K562 (cell line): ENCODE measurements around the gene S100A3. TPM values are rescaled to one million over a fixed set of nuclear protein-coding genes. Genes with fewer than 3 reads are reported as not detected.
"Not testable (repeated sequence)": the region's sequence is repeated elsewhere in the genome, so short reads cannot be mapped to it uniquely, and the experiment has no call there.

ENCODE experiments used
- ATAC-seq: fragments of 200-7000 bp; cut with Tn5 transposase; 3 replicates; pipeline ENCODE4 v1.9.1; 2020; ENCODE audit warnings: moderate library complexity
- BruUV-seq: library from RNA; stranded (reverse); fragments of 400-500 nt; replicated peaks from 2 replicates; lab custom pipeline; 2021; lab: Mats Ljungman, UMichigan
- CTCF ChIA-PET: fragments of 300-600 bp; formaldehyde crosslinking; extraction: SDS; loops from one replicate; lab custom pipeline; 2021; ENCODE audit warnings: low intra/inter-chr PET ratio; lab: Yijun Ruan, JAX
- POLR2A ChIA-PET: fragments of 300-600, 350-650 bp; sonication (Branson Sonifier 250); formaldehyde crosslinking; extraction: SDS; loops from one replicate; lab custom pipeline; 2021; ENCODE audit warnings: antibody characterized with exemption, inconsistent platforms; lab: Yijun Ruan, JAX
- DNase-seq, 4 experiments: peaks; one replicate each; pipeline versions ENCODE4 v3.0.0 to v3.0.0-alpha.2; 2011 to 2018; ENCODE audit warnings: low spot score in 3 of 4, mixed read lengths in 3 of 4; ENCODE audit errors: extremely low read depth in 1 of 4
- FAIRE-seq: peaks from 2 replicates; lab custom pipeline; 2011; peaks lifted over from hg19 to GRCh38; lab: Jason Lieb, UNC
- H2AFZ ChIP-seq: 2 replicates; pipeline ENCODE4 v1.6.0; 2011; ENCODE audit warnings: low read depth, low read length, control low read depth, inconsistent platforms
- H3K27ac ChIP-seq: fragments of 200-600 bp; 3 replicates; pipeline ENCODE4 v1.8.0; 2011; ENCODE audit warnings: low read depth, mild to moderate bottlenecking, control low read depth, inconsistent platforms, low read length, moderate library complexity, mixed read lengths; ENCODE audit errors: extremely low read depth
- H3K27me3 ChIP-seq, 2 experiments: fragments of 300-600 bp in 1 of 2; 2 replicates in 1 of 2; 3 replicates in 1 of 2; pipeline versions ENCODE4 v1.6.0 to v1.8.0; 2011; ENCODE audit warnings: inconsistent platforms in 2 of 2, low read length in 2 of 2, mild to moderate bottlenecking in 1 of 2, mixed read lengths in 1 of 2, moderate library complexity in 1 of 2; ENCODE audit not compliant: control insufficient read depth in 2 of 2, insufficient read depth in 2 of 2
- H3K36me3 ChIP-seq: fragments of 300-600 bp; 3 replicates; pipeline ENCODE4 v1.8.0; 2011; ENCODE audit warnings: mild to moderate bottlenecking, low read length, inconsistent platforms; ENCODE audit not compliant: control insufficient read depth, insufficient read depth
- H3K4me1 ChIP-seq, 2 experiments: fragments of 200-600 bp in 1 of 2; replicated peaks in 1 of 2; 2 replicates in 1 of 2; 3 replicates in 1 of 2; pipeline versions ENCODE4 v1.5.1 to v1.8.0; 2011; ENCODE audit warnings: inconsistent platforms in 2 of 2, low read length in 2 of 2, mild to moderate bottlenecking in 1 of 2, mixed read lengths in 1 of 2, moderate library complexity in 1 of 2; ENCODE audit not compliant: control insufficient read depth in 2 of 2, insufficient read depth in 2 of 2
- H3K4me2 ChIP-seq: 2 replicates; pipeline ENCODE4 v1.6.1; 2011; ENCODE audit warnings: low read length, control low read depth, inconsistent platforms, mixed read lengths; ENCODE audit not compliant: insufficient read depth
- H3K4me3 ChIP-seq: fragments of 200-600 bp; sonication (generic), shearing (Covaris generic); 2 replicates; pipeline ENCODE4 v1.5.1; 2016; ENCODE audit warnings: control low read depth, inconsistent platforms
- H3K79me2 ChIP-seq: fragments of 200-600 bp; 3 replicates; pipeline ENCODE4 v1.8.0; 2011; ENCODE audit warnings: low read length, inconsistent platforms; ENCODE audit not compliant: control insufficient read depth, insufficient read depth
- H3K9ac ChIP-seq, 2 experiments: 2 replicates each; pipeline versions ENCODE4 v1.6.0 to v1.6.1; 2011; ENCODE audit warnings: low read depth in 2 of 2, low read length in 2 of 2, control low read depth in 1 of 2, inconsistent platforms in 1 of 2, mild to moderate bottlenecking in 1 of 2, mixed read lengths in 1 of 2; ENCODE audit not compliant: insufficient read depth in 1 of 2
- H3K9me1 ChIP-seq: one replicate; pipeline ENCODE4 v1.6.0; 2011; ENCODE audit warnings: inconsistent platforms, mild to moderate bottlenecking, low read length, moderate library complexity; ENCODE audit not compliant: control insufficient read depth, insufficient read depth
- H3K9me3 ChIP-seq: replicated peaks from 2 replicates; pipeline ENCODE4 v1.5.1; 2011; ENCODE audit warnings: low read depth, low read length, inconsistent platforms; ENCODE audit not compliant: control insufficient read depth, insufficient read depth
- H4K20me1 ChIP-seq: replicated peaks from 2 replicates; pipeline ENCODE4 v1.6.1; 2011; ENCODE audit warnings: low read length, inconsistent platforms, mixed read lengths; ENCODE audit not compliant: control insufficient read depth, insufficient read depth
- ARID1B ChIP-seq: fragments of 450-650 bp; IDR thresholded peaks from 2 replicates; pipeline ENCODE4 v1.6.1; 2016; ENCODE audit warnings: antibody characterized with exemption, mild to moderate bottlenecking, inconsistent platforms
- CTBP1 ChIP-seq: fragments of 450-650 bp; IDR thresholded peaks from 2 replicates; pipeline ENCODE4 v1.6.1; 2016; ENCODE audit warnings: borderline replicate concordance
- KDM1A ChIP-seq, 2 experiments: fragments of 450-650 bp; IDR thresholded peaks; 2 replicates each; pipeline ENCODE4 v1.6.1; 2016; ENCODE audit warnings: mild to moderate bottlenecking in 2 of 2
- RBM25 ChIP-seq: fragments of 200-400 bp; formaldehyde crosslinking; IDR thresholded peaks from 2 replicates; pipeline ENCODE4 v1.6.1; 2018; ENCODE audit warnings: low read length, low read depth, moderate library complexity; ENCODE audit not compliant: severe bottlenecking
- SOX6 ChIP-seq: fragments of 450-650 bp; IDR thresholded peaks from 2 replicates; pipeline ENCODE4 v1.6.1; 2014; ENCODE audit warnings: mild to moderate bottlenecking
- ZNF121 ChIP-seq: sonication (generic); formaldehyde crosslinking; conservative IDR thresholded peaks from 2 replicates; pipeline ENCODE4 v1.8.0; 2022; ENCODE audit warnings: missing genetic modification reagents
- ZNF589 ChIP-seq: fragments of 200-800 bp; sonication (Bioruptor generic); IDR thresholded peaks from 2 replicates; pipeline ENCODE4 v1.6.1; 2016; ENCODE audit warnings: low read depth, missing genetic modification characterization, missing compliant biosample characterization
- WGBS: fragments of 100-300 bp; shearing (Covaris generic); methylation state at CpG from one replicate; pipeline ENCODE4 v1.1.6; 2016; ENCODE audit warnings: low coverage, mixed read lengths; ENCODE audit not compliant: insufficient coverage; ENCODE audit errors: missing lambda C conversion rate; 5-methylcytosine and 5-hydroxymethylcytosine counted together
- in situ Hi-C: fragments of 300-500 bp; cut with MboI; formaldehyde crosslinking; loops from 4 replicates; pipeline ENCODE4 v1.15.0; 2018; ENCODE audit warnings: inconsistent platforms, mixed read lengths
- intact Hi-C: fragments of 100-400 bp; cut with micrococcal nuclease; formaldehyde crosslinking; loops from 2 replicates; pipeline ENCODE4 v1.14.2; 2022
- polyA plus RNA-seq, 8 experiments: library from polyadenylated mRNA; depleted of rRNA in 4 of 8; stranded (reverse) in 5 of 8; unstranded in 3 of 8; fragments of >200 nt; fragmentation: Nextera tagmentation in 2 of 8; fragmentation: Illumina TruSeq in 1 of 8; extraction: Ambion mirVana in 2 of 8; extraction: Trizol in 1 of 8; gene quantifications; 2 replicates each; pipeline versions ENCODE4 v1.2.1 to v1.2.3, GENCODE V29; 2011 to 2014; ENCODE audit warnings: inconsistent platforms in 1 of 8, missing spikeins in 1 of 8
- total RNA-seq, 7 experiments: library from RNA; depleted of rRNA in 6 of 7; stranded (reverse); fragments of >200 nt in 6 of 7; fragmentation: Illumina TruSeq in 2 of 7; extraction: Trizol in 2 of 7; gene quantifications; 2 replicates each; pipeline versions ENCODE4 v1.2.1 to v1.2.3, GENCODE V29; 2011 to 2021; ENCODE audit warnings: low replicate concordance in 1 of 7

S100A3 gene
- total and polyA plus RNA-seq, 9 of the 15 experiments (the other 6 are each of a cell fraction or from before 2014, with no cell fraction given) = 0.08 to 1.7 (median 0.18) TPM; not detected in 4

DNA sequence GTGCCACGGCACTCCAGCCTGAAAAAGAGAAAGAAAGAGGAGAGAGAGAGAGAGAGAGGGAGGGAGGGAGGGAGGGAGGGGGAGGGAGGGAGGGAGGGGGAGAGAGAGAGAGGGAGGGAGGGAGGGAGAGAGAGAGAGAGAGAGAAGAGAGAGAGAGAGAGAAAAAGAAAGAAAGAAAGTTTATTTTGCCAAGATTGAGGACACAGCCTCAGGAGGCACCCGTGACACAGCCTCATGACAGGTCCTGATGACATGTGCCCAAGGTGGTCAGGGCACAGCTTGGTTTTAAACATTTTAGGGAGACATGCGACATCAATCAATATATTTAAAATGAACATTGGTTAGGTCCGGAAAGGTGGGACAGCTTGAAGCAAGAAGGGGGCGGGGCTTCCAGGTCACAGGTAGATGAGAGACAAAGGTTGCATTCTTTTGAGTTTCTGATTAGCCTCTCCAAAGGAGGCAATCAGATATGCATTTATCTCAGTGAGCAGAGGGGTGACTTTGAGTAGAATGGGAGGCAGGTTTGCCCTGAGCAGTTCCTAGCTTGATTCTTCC lies 28.8 kb downstream of the S100A3 start:
- DNase-seq, BruUV-seq, H3K4me2 ChIP-seq, intact Hi-C loops, H3K79me2 ChIP-seq, H3K27ac ChIP-seq, ATAC-seq, H3K9ac ChIP-seq, H3K9me3 ChIP-seq, H3K9me1 ChIP-seq, H2AFZ ChIP-seq, H3K36me3 ChIP-seq, in situ Hi-C loops, H3K4me3 ChIP-seq, FAIRE-seq, H3K27me3 ChIP-seq, H4K20me1 ChIP-seq: not testable (repeated sequence)
- CTCF ChIA-PET = interaction anchor here (1.0 kb wide), 1 partner anchor 10 kb away, joined by 3 read pairs; no protein-coding TSS in a partner anchor
- 38% methylated on average over 3 of the region's 5 CpGs for WGBS
- TF ChIP-seq CTBP1 (peak; percentile 27; the same call in 1 of the 2 replicates), SOX6 (0 out of 2 replicates have a peak, but pooled peaks have one; percentile 33), KDM1A (IDR thresholded peaks at IDR 0.05) (peak in 1 of 2 experiments; percentile 67; a peak in 2 of 4 replicates), ARID1B (peak; percentile 23; the same call in 1 of the 2 replicates)
- peaks cover 12% of the 10 kb centered on the region in 2 experiments; a peak in 3 of 5 replicates for H3K4me1 ChIP-seq
- POLR2A ChIA-PET = interaction anchor here (0.6 to 1.8 kb wide), 9 partner anchors 12 to 141 kb away, joined by 3 to 7 read pairs (median 4); no protein-coding TSS in a partner anchor

DNA sequence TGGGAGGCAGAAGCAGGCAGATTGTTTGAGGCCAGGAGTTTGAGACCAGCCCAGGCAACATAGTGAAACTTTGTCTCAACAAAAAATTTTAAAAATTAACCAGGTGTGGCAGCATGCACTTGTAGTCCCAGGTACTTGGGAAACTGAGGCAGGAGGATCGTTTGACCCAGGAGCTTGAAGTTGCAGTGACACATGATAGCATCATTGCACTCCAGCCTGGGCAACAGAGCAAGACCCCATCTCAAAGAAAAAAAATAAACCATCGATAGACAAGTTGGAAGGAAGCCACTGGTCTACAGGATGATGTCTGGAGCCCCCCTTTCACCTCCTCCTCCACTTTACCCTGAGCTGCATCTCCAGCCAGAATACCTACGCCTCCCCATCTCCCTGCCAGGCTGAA lies 29.8 kb downstream of the S100A3 start:
- no peak for DNase-seq
- ATAC-seq = no peak
- Histone ChIP-seq H2AFZ (no peak overlapping the region), H3K9me1 (no peaks in the 10 kb centered on the region), H3K9me3 (peaks cover 2% of the 10 kb centered on the region; the same call in 1 of the 2 replicates), H3K9ac (no peak overlapping the region), H3K4me1 (peaks cover 12 to 17% of the 10 kb centered on the region in 2 experiments; a peak in 3 of 5 replicates), H4K20me1 (no peaks in the 10 kb centered on the region), H3K36me3 (no peaks in the 10 kb centered on the region), H3K4me3 (no peak overlapping the region), H3K4me2 (no peak overlapping the region), H3K27me3 (no peaks in the 10 kb centered on the region), H3K79me2 (no peaks in the 10 kb centered on the region), H3K27ac (no peak overlapping the region)
- FAIRE-seq = no peak
- intact Hi-C loops (loop anchor here (10.0 kb wide), 1 partner anchor 256 kb away; the partner anchor contains the start of gene SLC27A3), in situ Hi-C loops (loop anchor here (5.0 to 10.0 kb wide), 2 partner anchors 46 to 248 kb away; partner anchors contain the start of gene S100A2)
- BruUV-seq = no TSS peak
- WGBS = 42% methylated on average over 2 of the region's 3 CpGs
- CTCF ChIA-PET = no interaction called here
- TF ChIP-seq RBM25 = peak; percentile 23
- peak; percentile 84 for TF ChIP-seq ZNF121 (CRISPR knock-in tag)
- no peak for TF ChIP-seq ZNF589 (CRISPR knock-in tag)
- POLR2A ChIA-PET = no interaction called here
